SHP77 (cell line): ENCODE measurements around the gene HPN.
"Not testable (repeated sequence)": the region's sequence is repeated elsewhere in the genome, so short reads cannot be mapped to it uniquely, and the experiment has no call there.

Experiments used
- DNase-seq, 2 experiments: peaks; one replicate each; lab custom pipeline; 2025; lab: John Stamatoyannopoulos, UW

HPN gene

GRCh38 chr19:35041548-35042055, at the start of gene HPN:
Gene HPN (plus strand): TSS chr19:35041721. CDS start chr19:35042507, 786 bp downstream.
- no peak for DNase-seq

- not testable (repeated sequence) for DNase-seq
Observed at GRCh38 chr19:34992582-34992981, 48.9 kb upstream of the HPN start.

- no peak for DNase-seq
Observed at GRCh38 chr19:34994286-34994642, 47.3 kb upstream of the HPN start.

- DNase-seq, result peak; percentile 71 to 85
Observed at GRCh38 chr19:34994643-34995541, 46.6 kb upstream of the HPN start.

- DNase-seq, result no peak
Observed at GRCh38 chr19:34995551-34995950, 46.0 kb upstream of the HPN start.

GRCh38 chr19:34997071-34997617, 44.4 kb upstream of the HPN start:
- no peak for DNase-seq

- not testable (repeated sequence) for DNase-seq
Observed at GRCh38 chr19:34998224-34998623, 43.3 kb upstream of the HPN start.

- DNase-seq, result no peak
Observed at GRCh38 chr19:34998777-34999497, 42.6 kb upstream of the HPN start.

- peak; percentile 24 to 62 for DNase-seq
Observed at GRCh38 chr19:34999498-35000337, 41.8 kb upstream of the HPN start, which contains the start of gene GRAMD1A. Gene GRAMD1A (plus strand): TSS chr19:35000323. CDS start chr19:35000479, 156 bp downstream.

DNA sequence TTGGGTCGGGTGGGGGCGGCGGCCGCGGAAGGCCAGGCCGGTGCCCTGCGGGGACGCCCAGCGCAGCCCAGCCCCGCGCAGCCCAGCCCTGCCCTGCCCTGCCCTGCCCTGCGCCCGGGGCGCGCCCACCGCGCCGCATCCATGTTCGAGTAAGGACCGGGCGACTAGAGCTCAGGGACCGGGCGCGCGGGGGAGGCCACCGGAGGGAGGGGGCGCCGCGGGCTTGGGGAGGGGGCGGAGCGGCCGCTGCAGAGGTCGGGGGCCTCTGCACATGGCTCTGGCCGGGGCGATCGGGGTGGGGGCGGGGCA, 41.2 kb upstream of the HPN start:
- no peak for DNase-seq

DNA sequence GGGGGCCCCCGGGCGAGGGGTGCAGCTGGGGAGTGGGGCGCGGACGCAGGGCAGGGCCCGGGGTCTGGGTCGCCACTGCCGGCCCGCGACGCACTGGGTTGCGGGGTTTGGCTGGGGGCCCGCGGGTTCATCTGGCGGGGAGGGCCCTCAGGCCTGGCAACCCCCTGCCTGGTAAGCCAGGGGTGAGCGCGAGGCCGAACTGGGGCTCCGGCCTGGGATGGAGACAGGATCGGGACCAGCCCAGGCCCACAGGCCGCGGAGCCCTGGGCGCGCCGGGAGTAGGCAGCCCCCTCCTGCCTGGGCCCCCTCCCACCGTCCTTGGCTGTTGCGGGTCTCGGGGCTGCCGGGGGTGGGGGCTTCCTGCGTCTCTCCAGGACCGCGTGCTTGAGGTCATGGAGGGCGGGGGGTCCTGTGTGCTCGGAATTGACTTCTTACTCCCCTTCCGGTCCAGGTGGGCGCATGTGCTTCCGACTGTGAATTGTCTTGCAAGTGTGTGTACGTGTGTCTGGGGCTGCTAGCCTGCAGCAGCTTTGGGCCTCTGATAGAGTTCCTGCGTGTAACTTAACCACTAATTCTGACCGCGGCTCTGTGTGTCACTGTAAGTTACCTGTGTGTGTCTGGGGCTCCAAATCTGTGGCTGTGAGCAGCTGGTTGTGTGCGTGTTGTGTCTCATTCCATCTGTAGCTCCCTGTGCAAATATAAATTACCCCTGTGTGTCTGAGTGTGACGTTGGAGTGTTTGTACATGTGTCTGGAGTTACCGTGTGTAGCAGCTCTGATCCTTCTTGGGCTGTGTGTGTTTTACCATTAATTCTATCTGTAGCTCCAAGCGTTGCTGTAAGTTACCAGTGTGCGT, 40.6 kb upstream of the HPN start:
- DNase-seq, result peak; percentile 20 to 58

DNA sequence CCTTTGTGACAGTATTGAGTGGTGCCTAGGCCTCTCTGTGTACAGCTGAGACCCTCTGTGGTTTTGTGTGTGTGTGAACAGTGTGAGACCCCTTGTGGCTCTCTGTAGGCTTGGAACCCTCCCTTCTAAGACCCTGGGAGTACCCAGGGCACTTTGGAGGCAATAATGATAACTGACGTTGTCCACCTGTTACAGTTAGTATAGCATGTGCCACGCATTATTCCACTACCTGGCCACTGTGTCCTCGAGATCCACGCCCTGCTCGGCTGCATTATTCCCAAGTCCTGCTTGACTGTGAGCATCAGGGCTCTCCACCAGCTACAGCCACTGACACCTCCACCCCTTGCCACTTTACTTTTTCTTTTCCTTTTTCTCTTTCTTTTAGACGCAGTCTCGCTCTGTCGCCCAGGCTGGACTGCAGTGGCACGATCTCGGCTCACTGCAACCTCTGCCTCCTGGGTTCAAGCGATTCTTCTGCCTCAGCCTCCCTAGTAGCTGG, 39.4 kb upstream of the HPN start:
- no peak for DNase-seq

GRCh38 chr19:35004517-35005255, 36.8 kb upstream of the HPN start:
- DNase-seq, result no peak

DNA sequence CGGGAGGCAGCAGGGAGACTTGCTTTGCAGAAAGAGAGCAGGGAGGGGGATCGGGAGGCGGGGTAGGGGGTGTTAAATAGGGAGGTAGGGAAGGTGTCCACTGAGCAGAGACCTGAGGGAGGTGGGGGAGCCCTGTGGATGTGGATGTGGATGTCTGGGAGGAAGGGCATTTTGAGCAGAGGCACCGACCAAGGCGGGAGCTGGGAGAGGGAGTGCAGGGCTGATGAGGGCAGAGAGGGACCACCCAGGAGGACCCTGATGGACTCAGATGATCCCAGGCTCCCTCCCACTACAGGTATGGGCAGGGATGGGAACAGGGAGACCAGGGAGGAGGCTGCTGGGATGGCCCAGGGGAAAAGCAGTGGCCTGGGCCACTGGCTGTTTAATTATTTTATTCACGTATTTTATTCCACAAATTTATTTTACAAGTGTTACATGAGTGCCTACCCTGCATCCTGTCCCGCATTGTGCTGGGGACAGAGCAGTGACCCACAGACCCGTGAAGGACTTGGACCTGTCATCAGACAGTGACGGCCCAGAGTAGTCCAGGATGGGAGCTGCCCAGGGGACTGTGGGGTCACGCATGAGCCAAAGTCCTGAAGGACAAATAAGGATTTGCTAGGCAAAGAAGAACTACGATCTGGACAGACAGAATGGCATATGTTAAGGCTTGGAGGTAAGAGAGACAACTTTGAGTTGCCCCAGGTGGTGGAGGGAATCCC, 36.1 kb upstream of the HPN start:
- DNase-seq, result no peak

DNA sequence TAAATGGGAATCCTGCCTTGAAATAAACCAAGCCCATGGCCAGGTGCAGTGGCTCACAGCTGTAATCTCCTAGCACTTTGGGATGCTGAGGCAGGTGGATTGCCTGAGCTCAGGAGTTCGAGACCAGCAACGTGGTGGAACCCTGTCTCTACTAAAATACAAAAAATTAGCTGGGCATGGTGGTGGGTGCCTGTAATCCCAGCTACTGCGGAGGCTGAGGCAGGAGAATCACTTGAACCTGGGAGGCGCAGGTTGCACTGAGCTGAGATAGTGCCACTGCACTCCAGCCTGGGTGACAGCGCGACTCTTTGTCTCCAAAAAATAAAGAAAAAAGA, 35.5 kb upstream of the HPN start:
- not testable (repeated sequence) for DNase-seq

- no peak for DNase-seq
Observed at GRCh38 chr19:35006342-35006998, 35.1 kb upstream of the HPN start.

DNA sequence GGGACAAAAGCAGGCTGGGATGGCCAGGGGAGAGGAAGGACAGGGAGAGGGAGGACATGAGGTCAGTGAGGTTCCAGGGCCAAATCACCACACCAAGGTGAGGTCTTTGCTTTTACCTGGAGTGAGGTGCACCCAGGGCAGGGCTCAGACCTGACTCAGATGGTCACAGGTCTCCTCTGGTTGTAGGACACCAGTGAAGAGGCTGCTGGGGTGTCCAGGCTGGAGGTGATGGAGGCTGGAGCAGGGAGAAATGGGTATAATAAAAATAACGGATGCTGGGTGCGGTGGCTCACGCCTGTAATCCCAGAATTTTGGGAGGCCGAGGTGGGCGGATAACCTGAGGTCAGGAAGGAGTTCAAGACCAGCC, 34.5 kb upstream of the HPN start:
- no peak for DNase-seq

GRCh38 chr19:35007427-35007826, 34.1 kb upstream of the HPN start:
- DNase-seq, result not testable (repeated sequence)

DNA sequence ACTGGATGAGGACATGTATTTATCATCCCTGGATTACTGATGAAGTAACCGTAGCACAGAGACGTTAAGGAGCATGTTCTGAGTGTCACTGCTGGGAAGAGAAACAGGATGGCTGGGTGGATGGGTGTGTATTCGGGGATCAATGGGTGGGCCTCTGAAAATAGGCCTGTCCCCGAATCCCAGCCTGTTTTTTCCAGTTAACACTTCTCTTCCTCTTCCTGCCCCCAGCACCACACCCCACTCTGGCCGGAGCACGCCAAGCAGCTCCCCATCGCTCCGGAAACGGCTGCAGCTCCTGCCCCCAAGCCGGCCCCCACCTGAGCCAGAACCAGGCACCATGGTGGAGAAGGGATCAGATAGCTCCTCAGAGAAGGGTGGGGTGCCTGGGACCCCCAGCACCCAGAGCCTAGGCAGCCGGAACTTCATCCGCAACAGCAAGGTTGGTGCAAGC, 32.6 kb upstream of the HPN start:
- no peak for DNase-seq
